Hepatocyte (in vitro differentiated cells): ENCODE results near the gene AUTS2. TPM values are rescaled to one million over a fixed set of nuclear protein-coding genes. Genes with fewer than 3 reads are reported as not detected.

Source experiments
- DNase-seq: peaks from one replicate; pipeline ENCODE4 v3.0.0-alpha.2; 2016; ENCODE audit warnings: low spot score
- H2AFZ ChIP-seq: fragments of 200-600 bp; sonication (generic); 2 replicates; pipeline ENCODE4 v1.6.0; 2016; ENCODE audit warnings: antibody characterized with exemption, mild to moderate bottlenecking
- H3K27ac ChIP-seq: fragments of 200-600 bp; sonication (generic); 2 replicates; pipeline ENCODE4 v1.5.1; 2016; ENCODE audit warnings: mild to moderate bottlenecking
- H3K27me3 ChIP-seq: fragments of 200-600 bp; sonication (generic); 2 replicates; pipeline ENCODE4 v1.6.1; 2016
- H3K36me3 ChIP-seq: fragments of 200-600 bp; sonication (generic); replicated peaks from 2 replicates; pipeline ENCODE4 v1.5.1; 2016; ENCODE audit warnings: low read depth; ENCODE audit not compliant: insufficient read depth
- H3K4me1 ChIP-seq: fragments of 200-600 bp; sonication (generic); 2 replicates; pipeline ENCODE4 v1.5.1; 2016; ENCODE audit warnings: mild to moderate bottlenecking, moderate library complexity; ENCODE audit not compliant: insufficient read depth
- H3K4me2 ChIP-seq: fragments of 200-600 bp; sonication (generic); 2 replicates; pipeline ENCODE4 v1.6.0; 2016
- H3K4me3 ChIP-seq: fragments of 200-600 bp; sonication (generic); 2 replicates; pipeline ENCODE4 v1.5.1; 2016; ENCODE audit warnings: mild to moderate bottlenecking
- H3K79me2 ChIP-seq: fragments of 200-600 bp; sonication (generic); 2 replicates; pipeline ENCODE4 v1.6.0; 2017; ENCODE audit warnings: mild to moderate bottlenecking
- H3K9me2 ChIP-seq: fragments of 200-600 bp; sonication (generic); replicated peaks from 2 replicates; pipeline ENCODE4 v1.6.0; 2017; ENCODE audit warnings: mild to moderate bottlenecking; ENCODE audit not compliant: insufficient read depth
- H3K9me3 ChIP-seq: fragments of 200-600 bp; sonication (generic); 2 replicates; pipeline ENCODE4 v1.5.1; 2016; ENCODE audit warnings: low read depth, mild to moderate bottlenecking
- H4K20me1 ChIP-seq: fragments of 200-600 bp; sonication (generic); 2 replicates; pipeline ENCODE4 v1.6.0; 2016; ENCODE audit warnings: mild to moderate bottlenecking; ENCODE audit not compliant: insufficient read depth, poor library complexity, severe bottlenecking
- EZH2 ChIP-seq: fragments of 200-600 bp; sonication (generic); IDR thresholded peaks from 2 replicates; pipeline ENCODE4 v1.6.1; 2016; ENCODE audit warnings: antibody characterized with exemption, mild to moderate bottlenecking, borderline replicate concordance
- EZH2phosphoT487 ChIP-seq: fragments of 200-600 bp; sonication (generic); IDR thresholded peaks from one replicate; pipeline ENCODE4 v1.6.1; 2018; ENCODE audit warnings: antibody characterized with exemption, mild to moderate bottlenecking, low read depth, moderate library complexity; ENCODE audit not compliant: unreplicated experiment, severe bottlenecking
- WGBS: methylation state at CpG from one replicate; pipeline ENCODE4 v1.1.6; 2016; ENCODE audit warnings: low lambda C conversion rate; ENCODE audit errors: missing lambda C conversion rate; 5-methylcytosine and 5-hydroxymethylcytosine counted together
- polyA plus RNA-seq: library from polyadenylated mRNA; unstranded; fragments of >200 nt; fragmentation: Nextera tagmentation; extraction: Ambion mirVana; gene quantifications from 2 replicates; pipeline ENCODE4 v1.2.1, GENCODE V29; 2016
- total RNA-seq: library from RNA; depleted of rRNA; stranded (reverse); fragments of >200 nt; gene quantifications from 2 replicates; pipeline ENCODE4 v1.2.3, GENCODE V29; 2014
- TF ChIP-seq, protein P1 (sequence below): fragments of 200-600 bp; sonication (generic); IDR thresholded peaks from 2 replicates; pipeline ENCODE4 v1.5.1; 2016; ENCODE audit warnings: antibody characterized with exemption, mild to moderate bottlenecking; ENCODE audit not compliant: poor library complexity

Gene AUTS2
- total and polyA plus RNA-seq, 2 experiments from 2014 or later: 34.4 to 40.9 TPM

DNA sequence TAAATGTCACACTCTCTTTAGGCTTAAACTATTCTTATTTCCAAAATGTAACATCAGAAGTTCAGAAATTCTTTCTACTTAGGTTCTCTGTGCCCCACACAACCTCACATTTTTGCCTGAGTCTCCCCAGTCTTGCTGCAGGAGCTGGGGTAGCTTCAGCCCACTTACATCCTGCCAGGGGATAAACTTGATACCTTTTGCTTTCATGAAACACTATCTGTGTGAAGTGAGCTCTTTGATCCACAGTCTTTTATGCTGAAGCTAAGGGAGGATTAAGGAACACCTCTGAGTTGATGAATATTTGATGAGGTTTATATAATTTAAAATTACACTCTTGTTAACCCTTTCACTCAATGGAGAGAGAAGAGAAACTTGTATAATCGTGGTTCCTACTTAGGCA is 341.0 kb downstream of the AUTS2 start:
- Histone ChIP-seq H3K27me3 (no peaks in the 10 kb centered on the region), H3K4me3 (no peak overlapping the region), H3K4me1 (peaks cover 7% of the 10 kb centered on the region), H3K9me2 (no peaks in the 10 kb centered on the region), H3K9me3 (no peaks in the 10 kb centered on the region), H3K79me2 (no peaks in the 10 kb centered on the region), H3K27ac (no peak overlapping the region), H3K36me3 (no peaks in the 10 kb centered on the region), H4K20me1 (no peaks in the 10 kb centered on the region), H2AFZ (no peak overlapping the region), H3K4me2 (no peak overlapping the region)
- DNase-seq: no peak
- TF ChIP-seq, protein P1, sequence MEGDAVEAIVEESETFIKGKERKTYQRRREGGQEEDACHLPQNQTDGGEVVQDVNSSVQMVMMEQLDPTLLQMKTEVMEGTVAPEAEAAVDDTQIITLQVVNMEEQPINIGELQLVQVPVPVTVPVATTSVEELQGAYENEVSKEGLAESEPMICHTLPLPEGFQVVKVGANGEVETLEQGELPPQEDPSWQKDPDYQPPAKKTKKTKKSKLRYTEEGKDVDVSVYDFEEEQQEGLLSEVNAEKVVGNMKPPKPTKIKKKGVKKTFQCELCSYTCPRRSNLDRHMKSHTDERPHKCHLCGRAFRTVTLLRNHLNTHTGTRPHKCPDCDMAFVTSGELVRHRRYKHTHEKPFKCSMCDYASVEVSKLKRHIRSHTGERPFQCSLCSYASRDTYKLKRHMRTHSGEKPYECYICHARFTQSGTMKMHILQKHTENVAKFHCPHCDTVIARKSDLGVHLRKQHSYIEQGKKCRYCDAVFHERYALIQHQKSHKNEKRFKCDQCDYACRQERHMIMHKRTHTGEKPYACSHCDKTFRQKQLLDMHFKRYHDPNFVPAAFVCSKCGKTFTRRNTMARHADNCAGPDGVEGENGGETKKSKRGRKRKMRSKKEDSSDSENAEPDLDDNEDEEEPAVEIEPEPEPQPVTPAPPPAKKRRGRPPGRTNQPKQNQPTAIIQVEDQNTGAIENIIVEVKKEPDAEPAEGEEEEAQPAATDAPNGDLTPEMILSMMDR: no peak
- TF ChIP-seq EZH2phosphoT487 (no peak), EZH2 (no peak)
- 90% methylated on average over 1 of the region's 1 CpG for WGBS

DNA sequence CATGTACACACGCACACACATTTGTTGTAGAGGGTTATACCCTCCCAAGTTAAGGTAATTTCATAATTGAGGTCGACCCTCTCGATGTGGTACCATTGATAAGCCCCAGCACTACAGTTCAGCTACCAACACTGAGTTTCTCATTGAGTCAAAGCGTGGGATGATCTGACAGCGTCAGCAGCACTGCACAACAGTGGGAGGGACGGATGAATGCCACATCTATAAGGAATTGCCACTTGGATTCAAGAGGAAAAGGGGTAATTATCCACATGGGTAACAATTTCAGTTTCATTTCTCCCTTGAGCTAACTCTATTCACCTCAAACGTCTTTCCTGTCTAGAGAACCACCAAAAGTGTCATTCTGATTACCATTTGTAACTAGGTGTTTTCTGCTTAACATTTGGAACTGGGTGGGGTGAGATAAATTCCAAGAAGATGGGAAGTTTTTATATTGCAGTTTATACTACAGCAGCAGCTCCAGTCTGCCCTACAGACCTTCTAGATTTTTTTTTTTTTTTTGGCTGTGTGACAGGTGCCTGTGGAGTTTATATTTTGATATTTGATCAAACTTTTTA is 342.9 kb downstream of the AUTS2 start:
- Histone ChIP-seq H4K20me1 (no peaks in the 10 kb centered on the region), H2AFZ (no peak overlapping the region), H3K36me3 (no peaks in the 10 kb centered on the region), H3K4me1 (no peaks in the 10 kb centered on the region), H3K4me2 (no peak overlapping the region), H3K4me3 (no peak overlapping the region), H3K9me3 (no peaks in the 10 kb centered on the region), H3K9me2 (no peaks in the 10 kb centered on the region), H3K27ac (no peak overlapping the region), H3K79me2 (no peaks in the 10 kb centered on the region), H3K27me3 (no peaks in the 10 kb centered on the region)
- WGBS: 92% methylated on average over 7 of the region's 7 CpGs
- DNase-seq: no peak
- TF ChIP-seq EZH2: no peak
- TF ChIP-seq, protein P1: no peak
- no peak for TF ChIP-seq EZH2phosphoT487

- WGBS: 95% methylated on average over 1 of the region's 1 CpG
- no peaks in the 10 kb centered on the region for H3K4me1 ChIP-seq
- H4K20me1 ChIP-seq: no peaks in the 10 kb centered on the region
- H3K4me2 ChIP-seq: no peak overlapping the region
- TF ChIP-seq, protein P1: no peak
- no peak for TF ChIP-seq EZH2
- TF ChIP-seq EZH2phosphoT487: no peak
- no peak overlapping the region for H3K27ac ChIP-seq
- no peak overlapping the region for H2AFZ ChIP-seq
- no peak overlapping the region for H3K4me3 ChIP-seq
- no peak for DNase-seq
- H3K9me3 ChIP-seq: no peaks in the 10 kb centered on the region
- no peaks in the 10 kb centered on the region for H3K36me3 ChIP-seq
- no peaks in the 10 kb centered on the region for H3K9me2 ChIP-seq
- H3K79me2 ChIP-seq: no peaks in the 10 kb centered on the region
- H3K27me3 ChIP-seq: no peaks in the 10 kb centered on the region
These were observed 344.3 kb downstream of the AUTS2 start for GRCh38 chr7:69942573-69942972.
